H1 (cell line): ENCODE data around the gene DHRS4L2. TPM values are rescaled to one million over a fixed set of nuclear protein-coding genes. Genes with fewer than 3 reads are reported as not detected.

Experiments used
- ATF2 ChIP-seq: IDR thresholded peaks from 2 replicates; pipeline ENCODE4 v1.6.1; 2012; ENCODE audit warnings: low read length, inconsistent platforms
- ATF3 ChIP-seq: IDR thresholded peaks from 2 replicates; pipeline ENCODE4 v1.6.1; 2011; ENCODE audit warnings: low read depth, mild to moderate bottlenecking, low read length; ENCODE audit not compliant: insufficient read depth
- BACH1 ChIP-seq: IDR thresholded peaks from 2 replicates; pipeline ENCODE4 v1.6.1; 2012; ENCODE audit warnings: low read length, improper control_type of control experiment
- CHD1 ChIP-seq: IDR thresholded peaks from 2 replicates; pipeline ENCODE4 v1.6.1; 2012; ENCODE audit warnings: low read depth, low read length, improper control_type of control experiment
- EGR1 ChIP-seq: IDR thresholded peaks from 2 replicates; pipeline ENCODE4 v1.6.1; 2011; ENCODE audit warnings: low read depth, low read length, borderline replicate concordance
- EP300 ChIP-seq, 2 experiments: IDR thresholded peaks; 1 replicate in 1 of 2; 2 replicates in 1 of 2; pipeline ENCODE4 v1.6.1; 2011 to 2012; ENCODE audit warnings: low read depth in 2 of 2, low read length in 2 of 2, mild to moderate bottlenecking in 2 of 2, borderline replicate concordance in 1 of 2, inconsistent platforms in 1 of 2, moderate library complexity in 1 of 2
- KDM4A ChIP-seq: IDR thresholded peaks from one replicate; pipeline ENCODE4 v1.7.1; 2012; ENCODE audit warnings: low read depth, mild to moderate bottlenecking, moderate library complexity, low read length, inconsistent platforms; ENCODE audit not compliant: severe bottlenecking
- MAX ChIP-seq: IDR thresholded peaks from 2 replicates; pipeline ENCODE4 v1.6.1; 2012; ENCODE audit warnings: inconsistent platforms
- PHF8 ChIP-seq: fragments of 200-600 bp; sonication (generic); conservative IDR thresholded peaks from 2 replicates; pipeline ENCODE4 v1.7.1; 2012; ENCODE audit warnings: low read depth, mild to moderate bottlenecking, inconsistent platforms, low read length, moderate library complexity
- POLR2A ChIP-seq, 2 experiments: IDR thresholded peaks; 1 replicate in 1 of 2; 2 replicates in 1 of 2; pipeline ENCODE4 v1.6.1; 2011; ENCODE audit warnings: low read depth in 2 of 2, low read length in 2 of 2, mild to moderate bottlenecking in 2 of 2; ENCODE audit errors: control extremely low read depth in 1 of 2
- POU5F1 ChIP-seq: IDR thresholded peaks from 2 replicates; pipeline ENCODE4 v1.6.1; 2011; ENCODE audit warnings: low read depth, mild to moderate bottlenecking, low read length, moderate library complexity
- RXRA ChIP-seq: IDR thresholded peaks from 2 replicates; pipeline ENCODE4 v1.6.1; 2011; ENCODE audit warnings: low read depth, mild to moderate bottlenecking, low read length, moderate library complexity; ENCODE audit not compliant: insufficient read depth
- SIN3A ChIP-seq, 2 experiments: IDR thresholded peaks in 1 of 2; conservative IDR thresholded peaks in 1 of 2; 2 replicates each; pipeline ENCODE4 v1.6.1; 2011 to 2012; ENCODE audit warnings: low read length in 2 of 2, improper control_type of control experiment in 1 of 2, low read depth in 1 of 2, mild to moderate bottlenecking in 1 of 2
- TEAD4 ChIP-seq: IDR thresholded peaks from 2 replicates; pipeline ENCODE4 v1.6.1; 2012; ENCODE audit warnings: low read depth, low read length, inconsistent platforms, mixed read lengths
- polyA plus RNA-seq, 7 experiments: library from polyadenylated mRNA; depleted of rRNA in 3 of 7; stranded (reverse) in 5 of 7; unstranded in 2 of 7; fragments of >200 nt in 5 of 7; fragments of 200-250 nt in 2 of 7; gene quantifications; 1 replicate in 5 of 7; 2 replicates in 1 of 7; 4 replicates in 1 of 7; pipeline versions ENCODE4 v1.2.1 to v1.2.3, GENCODE V29; 2011 to 2013; ENCODE audit warnings: missing spikeins in 2 of 7, mixed read lengths in 2 of 7
- total RNA-seq: library from RNA; stranded (reverse); fragmentation: NEBNext Ultra II Directional; extraction: Animal tissue kit (Norgen Biotek cat#: 25700); gene quantifications from 2 replicates; pipeline ENCODE4 v1.2.1, GENCODE V29; 2021

DHRS4L2 gene
- total and polyA plus RNA-seq, 2 of the 8 experiments (the other 6 are each of a cell fraction or from before 2014, with no cell fraction given): 12.3 to 15.4 TPM

GRCh38 chr14:24051789-24052655 lies 63.3 kb downstream of the DHRS4L2 start, which contains the start of gene CARMIL3 (continued):
- TF ChIP-seq CHD1 (no peak), POU5F1 (no peak), TEAD4 (peak; percentile 36; the same call in 1 of the 2 replicates), EGR1 (no peak), PHF8 (peak; percentile 52), MAX (peak; percentile 30; the same call in 1 of the 2 replicates), ATF2 (no peak), POLR2A (IDR thresholded peaks at IDR 0.05; ENCODE audit: control extremely low read depth in 1 of 2, low read depth in 2 of 2, low read length in 2 of 2) (no peak; a peak in 2 of 3 replicates), ATF3 (no peak), KDM4A (peak; percentile 69), SIN3A (conservative IDR thresholded peaks at IDR 0.05 in 1 of 2, IDR thresholded peaks at IDR 0.05 in 1 of 2; ENCODE audit: low read depth in 1 of 2, low read length in 2 of 2) (peak; percentile 88 to 96; a peak in 3 of 4 replicates), RXRA (no peak), EP300 (IDR thresholded peaks at IDR 0.05; ENCODE audit: borderline replicate concordance in 1 of 2, low read depth in 2 of 2, low read length in 2 of 2) (peak in 1 of 2 experiments; percentile 25; a peak in 1 of 3 replicates), BACH1 (peak; percentile 85)
